Endothelial cell of umbilical vein (primary cell): ENCODE data around the gene GRIFIN. TPM values are rescaled to one million over a fixed set of nuclear protein-coding genes. Genes with fewer than 3 reads are reported as not detected.

Experiments used
- BruUV-seq: library from RNA; stranded (reverse); fragments of 400-500 nt; replicated peaks from 2 replicates; lab custom pipeline; 2021; lab: Mats Ljungman, UMichigan
- CTCF ChIA-PET: fragments of 300-600, 350-600 bp; sonication (Branson Sonifier 250); formaldehyde crosslinking; loops from one replicate; lab custom pipeline; 2021; ENCODE audit warnings: antibody characterized with exemption, inconsistent platforms; lab: Charles Lee
- POLR2A ChIA-PET: fragments of 300-600, 350-600 bp; sonication (Branson Sonifier 250); formaldehyde crosslinking; loops from one replicate; lab custom pipeline; 2021; ENCODE audit warnings: antibody characterized with exemption, inconsistent platforms; lab: Charles Lee
- DNase-seq: peaks from one replicate; pipeline ENCODE4 v3.0.0-alpha.2; 2011; ENCODE audit warnings: low read depth, low spot score
- FAIRE-seq: peaks from 2 replicates; lab custom pipeline; 2011; peaks lifted over from hg19 to GRCh38; lab: Jason Lieb, UNC
- H2AFZ ChIP-seq: 2 replicates; pipeline ENCODE4 v1.6.0; 2012; ENCODE audit warnings: low read depth, low read length, control low read depth, inconsistent platforms
- H3K27ac ChIP-seq: 2 replicates; pipeline ENCODE4 v1.5.1; 2011; ENCODE audit warnings: low read depth, mild to moderate bottlenecking, control low read depth, low read length, moderate library complexity; ENCODE audit not compliant: insufficient read depth
- H3K27me3 ChIP-seq, 2 experiments: 2 replicates each; pipeline versions ENCODE4 v1.6.0 to v1.6.1; 2011; ENCODE audit warnings: low read length in 2 of 2, mixed read lengths in 1 of 2; ENCODE audit not compliant: control insufficient read depth in 2 of 2, insufficient read depth in 2 of 2
- H3K36me3 ChIP-seq, 2 experiments: 2 replicates in 1 of 2; 3 replicates in 1 of 2; pipeline ENCODE4 v1.5.1; 2011; ENCODE audit warnings: low read length in 2 of 2, mild to moderate bottlenecking in 1 of 2, moderate library complexity in 1 of 2; ENCODE audit not compliant: control insufficient read depth in 2 of 2, insufficient read depth in 2 of 2; ENCODE audit errors: extremely low read depth in 1 of 2
- H3K4me1 ChIP-seq: 3 replicates; pipeline ENCODE4 v1.5.1; 2011; ENCODE audit warnings: mild to moderate bottlenecking, low read length; ENCODE audit not compliant: control insufficient read depth, insufficient read depth; ENCODE audit errors: extremely low read depth
- H3K4me2 ChIP-seq: 2 replicates; pipeline ENCODE4 v1.6.1; 2011; ENCODE audit warnings: low read length, control low read depth, mixed read lengths; ENCODE audit not compliant: insufficient read depth
- H3K4me3 ChIP-seq, 3 experiments: fragments of 200-600 bp in 1 of 3; sonication (generic), shearing (Covaris generic) in 1 of 3; replicated peaks in 1 of 3; 2 replicates each; pipeline ENCODE4 v1.5.1; 2011 to 2016; ENCODE audit warnings: control low read depth in 3 of 3, low read length in 3 of 3, mild to moderate bottlenecking in 2 of 3, inconsistent platforms in 1 of 3, low read depth in 1 of 3, moderate library complexity in 1 of 3; ENCODE audit not compliant: insufficient read depth in 1 of 3
- H3K79me2 ChIP-seq: 2 replicates; pipeline ENCODE4 v1.6.0; 2012; ENCODE audit warnings: low read length, inconsistent platforms; ENCODE audit not compliant: control insufficient read depth, insufficient read depth
- H3K9ac ChIP-seq: replicated peaks from 2 replicates; pipeline ENCODE3; 2011; ENCODE audit warnings: low read length, control low read depth; ENCODE audit not compliant: insufficient read depth; ENCODE audit errors: extremely low read depth
- H3K9me1 ChIP-seq: replicated peaks from 3 replicates; pipeline ENCODE4 v1.6.0; 2011; ENCODE audit warnings: mild to moderate bottlenecking, low read length; ENCODE audit not compliant: control insufficient read depth, insufficient read depth; ENCODE audit errors: extremely low read depth
- H3K9me3 ChIP-seq: replicated peaks from 2 replicates; pipeline ENCODE4 v1.5.1; 2012; ENCODE audit warnings: low read length, inconsistent platforms; ENCODE audit not compliant: control insufficient read depth, insufficient read depth
- H4K20me1 ChIP-seq: replicated peaks from 2 replicates; pipeline ENCODE3; 2011; ENCODE audit warnings: mild to moderate bottlenecking, low read length; ENCODE audit not compliant: control insufficient read depth, insufficient read depth; ENCODE audit errors: extremely low read depth
- EZH2 ChIP-seq: IDR thresholded peaks from 2 replicates; pipeline ENCODE4 v1.6.1; 2012; ENCODE audit warnings: borderline replicate concordance, low read depth, mild to moderate bottlenecking, moderate library complexity, low read length, inconsistent platforms; ENCODE audit not compliant: severe bottlenecking
- FOS ChIP-seq: IDR thresholded peaks from 2 replicates; pipeline ENCODE4 v1.6.1; 2011; ENCODE audit warnings: mild to moderate bottlenecking, low read length, moderate library complexity, borderline replicate concordance; ENCODE audit not compliant: insufficient read depth
- GATA2 ChIP-seq: IDR thresholded peaks from 2 replicates; pipeline ENCODE4 v1.7.0; 2011; ENCODE audit warnings: low read depth, mild to moderate bottlenecking, moderate library complexity, mixed read lengths, low read length; ENCODE audit not compliant: insufficient read length, insufficient read depth
- JUN ChIP-seq: IDR thresholded peaks from 2 replicates; pipeline ENCODE4 v1.6.1; 2011; ENCODE audit warnings: borderline replicate concordance, low read depth; ENCODE audit not compliant: insufficient read length, insufficient read depth
- MAX ChIP-seq: IDR thresholded peaks from 2 replicates; pipeline ENCODE4 v1.6.1; 2011; ENCODE audit not compliant: insufficient read depth, insufficient read length
- MYC ChIP-seq: IDR thresholded peaks from one replicate; pipeline ENCODE4 v1.6.1; 2011; ENCODE audit warnings: mild to moderate bottlenecking, low read depth, low read length
- POLR2A ChIP-seq: IDR thresholded peaks from 2 replicates; pipeline ENCODE4 v1.6.1; 2012; ENCODE audit warnings: low read depth, mild to moderate bottlenecking, control low read depth, low read length
- POLR2AphosphoS5 ChIP-seq: IDR thresholded peaks from 2 replicates; pipeline ENCODE4 v1.6.1; 2012; ENCODE audit warnings: low read depth, mild to moderate bottlenecking, control low read depth, low read length, moderate library complexity; ENCODE audit not compliant: insufficient read depth
- dilution Hi-C: fragments of 300-500 bp; cut with MboI; formaldehyde crosslinking; loops from one replicate; pipeline ENCODE4 v1.15.0; 2019; ENCODE audit warnings: low sequenced_read_pairs; ENCODE audit not compliant: extremely low pct_ligation_motif_present
- intact Hi-C: fragments of 100-400 bp; cut with micrococcal nuclease; formaldehyde crosslinking; loops from one replicate; pipeline ENCODE4 v1.10.0; 2022
- polyA plus RNA-seq, 4 experiments: library from polyadenylated mRNA; depleted of rRNA in 3 of 4; stranded (reverse) in 3 of 4; unstranded in 1 of 4; fragments of >200 nt; gene quantifications; 2 replicates each; pipeline versions ENCODE4 v1.2.1 to v1.2.3, GENCODE V29; 2011 to 2012; ENCODE audit warnings: missing spikeins in 1 of 4
- total RNA-seq: library from RNA; stranded (reverse); gene quantifications from 2 replicates; pipeline ENCODE4 v1.2.3, GENCODE V29; 2021
- TF ChIP-seq, protein P1 (sequence below), 2 donors: IDR thresholded peaks; 1 replicate in 1 of 2; 2 replicates in 1 of 2; pipeline ENCODE4 v1.5.1; 2011; ENCODE audit warnings: low read length in 2 of 2, mild to moderate bottlenecking in 2 of 2, moderate library complexity in 2 of 2, control low read depth in 1 of 2, inconsistent platforms in 1 of 2, low read depth in 1 of 2; ENCODE audit not compliant: insufficient read depth in 1 of 2; ENCODE audit errors: extremely low read depth in 1 of 2

GRIFIN gene
- total and polyA plus RNA-seq, 2 donors (not counting 3 experiments of a cell fraction or from before 2014, with no cell fraction given) = not detected

GRCh38 chr7:2460188-2460587, 16.0 kb downstream of the GRIFIN start:
- H3K27ac ChIP-seq = no peak overlapping the region
- ChIA-PET POLR2A (no interaction called here), CTCF (interaction anchor here (1.5 to 4.8 kb wide), 2 partner anchors 10 to 18 kb away, joined by 3 to 28 read pairs; no protein-coding TSS in a partner anchor)
- H3K36me3 ChIP-seq = no peaks in the 10 kb centered on the region
- H3K4me3 ChIP-seq = no peak overlapping the region
- TF ChIP-seq MAX (no peak), FOS (no peak), POLR2AphosphoS5 (no peak), EZH2 (no peak), POLR2A (no peak), MYC (no peak), GATA2 (no peak), JUN (no peak)
- TF ChIP-seq, protein P1, sequence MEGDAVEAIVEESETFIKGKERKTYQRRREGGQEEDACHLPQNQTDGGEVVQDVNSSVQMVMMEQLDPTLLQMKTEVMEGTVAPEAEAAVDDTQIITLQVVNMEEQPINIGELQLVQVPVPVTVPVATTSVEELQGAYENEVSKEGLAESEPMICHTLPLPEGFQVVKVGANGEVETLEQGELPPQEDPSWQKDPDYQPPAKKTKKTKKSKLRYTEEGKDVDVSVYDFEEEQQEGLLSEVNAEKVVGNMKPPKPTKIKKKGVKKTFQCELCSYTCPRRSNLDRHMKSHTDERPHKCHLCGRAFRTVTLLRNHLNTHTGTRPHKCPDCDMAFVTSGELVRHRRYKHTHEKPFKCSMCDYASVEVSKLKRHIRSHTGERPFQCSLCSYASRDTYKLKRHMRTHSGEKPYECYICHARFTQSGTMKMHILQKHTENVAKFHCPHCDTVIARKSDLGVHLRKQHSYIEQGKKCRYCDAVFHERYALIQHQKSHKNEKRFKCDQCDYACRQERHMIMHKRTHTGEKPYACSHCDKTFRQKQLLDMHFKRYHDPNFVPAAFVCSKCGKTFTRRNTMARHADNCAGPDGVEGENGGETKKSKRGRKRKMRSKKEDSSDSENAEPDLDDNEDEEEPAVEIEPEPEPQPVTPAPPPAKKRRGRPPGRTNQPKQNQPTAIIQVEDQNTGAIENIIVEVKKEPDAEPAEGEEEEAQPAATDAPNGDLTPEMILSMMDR (IDR thresholded peaks at IDR 0.05; ENCODE audit: extremely low read depth in 1 of 2, insufficient read depth in 1 of 2, low read depth in 1 of 2, low read length in 2 of 2) = no peak
- no peaks in the 10 kb centered on the region for H3K9me1 ChIP-seq
- FAIRE-seq (no peak), DNase-seq (no peak)
- H3K9me3 ChIP-seq = no peaks in the 10 kb centered on the region
- intact Hi-C loops (no loop called here), dilution Hi-C loops (no loop called here)
- no peak overlapping the region for H2AFZ ChIP-seq
- H3K79me2 ChIP-seq = no peaks in the 10 kb centered on the region
- H3K9ac ChIP-seq = no peak overlapping the region
- no peaks in the 10 kb centered on the region for H3K27me3 ChIP-seq
- no peaks in the 10 kb centered on the region for H4K20me1 ChIP-seq
- H3K4me1 ChIP-seq = no peaks in the 10 kb centered on the region
- BruUV-seq = no TSS peak
- H3K4me2 ChIP-seq = no peak overlapping the region
